Vagina (tissue), 2 donors: ENCODE measurements around the gene MCTP2. TPM values are rescaled to one million over a fixed set of nuclear protein-coding genes. Genes with fewer than 3 reads are reported as not detected.

Source experiments
- DNase-seq, 2 donors: peaks; one replicate each; pipeline ENCODE4 v3.0.0-alpha.2; 2017; ENCODE audit errors: extremely low spot score in 2 of 2
- H3K27ac ChIP-seq: fragments of 200-600 bp; sonication (generic); one replicate; pipeline ENCODE4 v1.5.1; 2019
- H3K27me3 ChIP-seq: fragments of 200-600 bp; sonication (generic); one replicate; pipeline ENCODE4 v1.5.1; 2019
- H3K36me3 ChIP-seq, 2 donors: fragments of 200-600 bp; sonication (generic); one replicate each; pipeline ENCODE4 v1.5.1; 2017 to 2019
- H3K4me1 ChIP-seq: fragments of 200-600 bp; sonication (generic); one replicate; pipeline ENCODE4 v1.5.1; 2019
- H3K4me3 ChIP-seq, 2 donors: fragments of 200-600 bp; sonication (generic); 1 replicate in 1 of 2; 2 replicates in 1 of 2; pipeline ENCODE4 v1.5.1; 2016 to 2019
- H3K9me3 ChIP-seq: fragments of 200-600 bp; sonication (generic); one replicate; pipeline ENCODE4 v1.5.1; 2019
- CTCF ChIP-seq, 3 experiments: fragments of 450-650 bp in 2 of 3; fragments of 200-600 bp in 1 of 3; sonication (generic) in 1 of 3; IDR thresholded peaks; one replicate each; pipeline ENCODE4 v1.5.1; 2017 to 2019; ENCODE audit warnings: antibody characterized with exemption in 3 of 3, mild to moderate bottlenecking in 2 of 3, moderate library complexity in 2 of 3
- POLR2A ChIP-seq, 2 donors: fragments of 450-650 bp; IDR thresholded peaks; one replicate each; pipeline ENCODE4 v1.6.1; 2017; ENCODE audit warnings: antibody characterized with exemption in 2 of 2, mild to moderate bottlenecking in 2 of 2, moderate library complexity in 2 of 2
- POLR2AphosphoS5 ChIP-seq, 2 donors: sonication (generic); formaldehyde crosslinking; IDR thresholded peaks; one replicate each; pipeline ENCODE4 v1.9.0; 2017; ENCODE audit warnings: antibody characterized with exemption in 2 of 2, mild to moderate bottlenecking in 2 of 2, low read depth in 1 of 2; ENCODE audit not compliant: insufficient read depth in 1 of 2
- intact Hi-C: fragments of 100-400 bp; cut with DNase I; formaldehyde crosslinking; loops from one replicate; pipeline ENCODE4 v1.15.1; 2023
- total RNA-seq: library from RNA; depleted of rRNA; stranded (reverse); fragments of >200 nt; gene quantifications from one replicate; pipeline ENCODE4 v1.2.3, GENCODE V29; 2016

MCTP2 gene
- total RNA-seq, 1 donor from 2014 or later, result 21.1 TPM

- TF ChIP-seq POLR2A (IDR thresholded peaks at IDR 0.05), result no peak
- no peak for TF ChIP-seq POLR2AphosphoS5 (IDR thresholded peaks at IDR 0.05; ENCODE audit: insufficient read depth in 1 of 2, low read depth in 1 of 2)
- no peak for TF ChIP-seq CTCF (IDR thresholded peaks at IDR 0.05)
- Histone ChIP-seq H3K9me3 (no peaks in the 10 kb centered on the region), H3K4me1 (peaks cover 30% of the 10 kb centered on the region), H3K27ac (no peak overlapping the region), H3K27me3 (no peaks in the 10 kb centered on the region), H3K36me3 (no peaks in the 10 kb centered on the region), H3K4me3 (no peak overlapping the region)
- intact Hi-C loops, result no loop called here
- no peak for DNase-seq
Measured at GRCh38 chr15:94234300-94234699, 2.9 kb downstream of the MCTP2 start.

- TF ChIP-seq POLR2AphosphoS5 (IDR thresholded peaks at IDR 0.05; ENCODE audit: insufficient read depth in 1 of 2, low read depth in 1 of 2), result no peak
Measured at GRCh38 chr15:94235041-94235440, 3.7 kb downstream of the MCTP2 start.

GRCh38 chr15:94235646-94236045 is 4.3 kb downstream of the MCTP2 start:
- Histone ChIP-seq H3K9me3 (no peaks in the 10 kb centered on the region), H3K4me3 (no peak overlapping the region), H3K27ac (no peak overlapping the region), H3K27me3 (no peaks in the 10 kb centered on the region), H3K4me1 (peaks cover 29% of the 10 kb centered on the region), H3K36me3 (no peaks in the 10 kb centered on the region)
- DNase-seq, result no peak
- TF ChIP-seq CTCF (IDR thresholded peaks at IDR 0.05) (no peak), POLR2A (IDR thresholded peaks at IDR 0.05) (no peak), POLR2AphosphoS5 (IDR thresholded peaks at IDR 0.05; ENCODE audit: insufficient read depth in 1 of 2, low read depth in 1 of 2) (no peak)
- intact Hi-C loops, result loop anchor here (5.0 kb wide), 1 partner anchor 68 kb away; no protein-coding TSS in a partner anchor

More at GRCh38 chr15:94235041-94235440, 3.7 kb downstream of the MCTP2 start:
- DNase-seq, result no peak
- intact Hi-C loops, result loop anchor here (5.0 kb wide), 1 partner anchor 68 kb away; no protein-coding TSS in a partner anchor
- no peaks in the 10 kb centered on the region for H3K9me3 ChIP-seq
- peaks cover 31% of the 10 kb centered on the region for H3K4me1 ChIP-seq
- no peak overlapping the region for H3K27ac ChIP-seq
- H3K27me3 ChIP-seq, result no peaks in the 10 kb centered on the region
- H3K36me3 ChIP-seq, result no peaks in the 10 kb centered on the region
- no peak overlapping the region for H3K4me3 ChIP-seq

- Histone ChIP-seq H3K9me3 (no peaks in the 10 kb centered on the region), H3K27me3 (no peaks in the 10 kb centered on the region), H3K4me1 (peaks cover 28% of the 10 kb centered on the region), H3K36me3 (no peaks in the 10 kb centered on the region), H3K27ac (no peak overlapping the region), H3K4me3 (no peak overlapping the region)
- intact Hi-C loops, result loop anchor here (5.0 kb wide), 1 partner anchor 69 kb away; no protein-coding TSS in a partner anchor
- no peak for DNase-seq
- TF ChIP-seq POLR2AphosphoS5 (IDR thresholded peaks at IDR 0.05; ENCODE audit: insufficient read depth in 1 of 2, low read depth in 1 of 2) (no peak), POLR2A (IDR thresholded peaks at IDR 0.05) (no peak), CTCF (IDR thresholded peaks at IDR 0.05) (no peak)
Measured at GRCh38 chr15:94236608-94237007, 5.2 kb downstream of the MCTP2 start.

GRCh38 chr15:94237903-94238302 is 6.5 kb downstream of the MCTP2 start:
- H3K36me3 ChIP-seq, result no peaks in the 10 kb centered on the region
- no peak for DNase-seq
- TF ChIP-seq POLR2A (IDR thresholded peaks at IDR 0.05) (no peak), CTCF (IDR thresholded peaks at IDR 0.05) (no peak), POLR2AphosphoS5 (IDR thresholded peaks at IDR 0.05; ENCODE audit: insufficient read depth in 1 of 2, low read depth in 1 of 2) (no peak)
- H3K4me1 ChIP-seq, result peaks cover 19% of the 10 kb centered on the region
- H3K27ac ChIP-seq, result no peak overlapping the region
- H3K9me3 ChIP-seq, result no peaks in the 10 kb centered on the region
- H3K27me3 ChIP-seq, result no peaks in the 10 kb centered on the region
- intact Hi-C loops, result loop anchor here (5.0 kb wide), 1 partner anchor 71 kb away; no protein-coding TSS in a partner anchor
- no peak overlapping the region for H3K4me3 ChIP-seq
